IMR-90 (cell line): ENCODE measurements around the gene USP20. TPM values are rescaled to one million over a fixed set of nuclear protein-coding genes. Genes with fewer than 3 reads are reported as not detected.

Experiments used
- ATAC-seq: fragments of 200-7000 bp; cut with Tn5 transposase; 2 replicates; pipeline ENCODE4 v1.9.1; 2020; ENCODE audit warnings: low read depth, mild to moderate bottlenecking, moderate library complexity
- BruUV-seq: library from RNA; stranded (reverse); fragments of 400-500 nt; replicated peaks from 2 replicates; lab custom pipeline; 2021; lab: Mats Ljungman, UMichigan
- CTCF ChIA-PET: fragments of 300-600 bp; formaldehyde crosslinking; extraction: SDS; loops from one replicate; lab custom pipeline; 2021; ENCODE audit warnings: antibody characterized with exemption; lab: Yijun Ruan, JAX
- POLR2A ChIA-PET: fragments of 300-600 bp; sonication (Branson Sonifier 250); formaldehyde crosslinking; loops from one replicate; lab custom pipeline; 2022; ENCODE audit warnings: antibody characterized with exemption; ENCODE audit not compliant: unreplicated experiment; lab: Charles Lee
- DNase-seq: peaks from one replicate; pipeline ENCODE4 v3.0.0; 2013
- H2AFZ ChIP-seq: replicated peaks from 2 replicates; pipeline ENCODE3; 2013; ENCODE audit warnings: low read length, mild to moderate bottlenecking; ENCODE audit not compliant: poor library complexity
- H2AK5ac ChIP-seq: 2 replicates; pipeline ENCODE4 v1.6.1; 2013; ENCODE audit warnings: low read depth, low read length, inconsistent platforms
- H2AK9ac ChIP-seq: replicated peaks from 2 replicates; pipeline ENCODE3; 2013; ENCODE audit warnings: mild to moderate bottlenecking, low read depth, low read length, moderate library complexity; ENCODE audit not compliant: poor library complexity
- H2BK120ac ChIP-seq: 2 replicates; pipeline ENCODE4 v1.6.1; 2013; ENCODE audit warnings: low read depth, low read length, inconsistent platforms
- H2BK15ac ChIP-seq: 3 replicates; pipeline ENCODE4 v1.6.1; 2013; ENCODE audit warnings: low read depth, low read length, inconsistent platforms
- H2BK20ac ChIP-seq: 2 replicates; pipeline ENCODE4 v1.6.1; 2013; ENCODE audit warnings: low read depth, mild to moderate bottlenecking, inconsistent platforms, low read length, moderate library complexity
- H2BK5ac ChIP-seq: 2 replicates; pipeline ENCODE4 v1.6.1; 2013; ENCODE audit warnings: mild to moderate bottlenecking, low read depth, low read length, inconsistent platforms; ENCODE audit not compliant: poor library complexity, severe bottlenecking
- H3K14ac ChIP-seq: replicated peaks from 2 replicates; pipeline ENCODE4 v1.6.1; 2013; ENCODE audit warnings: low read depth, low read length, inconsistent platforms
- H3K18ac ChIP-seq: 2 replicates; pipeline ENCODE4 v1.6.1; 2013; ENCODE audit warnings: low read depth, low read length, control low read depth
- H3K23ac ChIP-seq: 2 replicates; pipeline ENCODE4 v1.6.1; 2013; ENCODE audit warnings: low read depth, low read length, inconsistent platforms
- H3K27ac ChIP-seq: 2 replicates; pipeline ENCODE4 v1.5.1; 2013; ENCODE audit warnings: mild to moderate bottlenecking, control low read depth, low read length; ENCODE audit not compliant: insufficient read depth
- H3K27me3 ChIP-seq: 2 replicates; pipeline ENCODE4 v1.6.1; 2013; ENCODE audit warnings: low read length; ENCODE audit not compliant: control insufficient read depth, insufficient read depth
- H3K36me3 ChIP-seq: 2 replicates; pipeline ENCODE4 v1.6.1; 2013; ENCODE audit warnings: low read length, mixed read lengths; ENCODE audit not compliant: control insufficient read depth, insufficient read depth
- H3K4ac ChIP-seq: 2 replicates; pipeline ENCODE4 v1.6.1; 2013; ENCODE audit warnings: low read depth, low read length, inconsistent platforms
- H3K4me1 ChIP-seq: 2 replicates; pipeline ENCODE4 v1.6.1; 2013; ENCODE audit warnings: low read length, mixed read lengths; ENCODE audit not compliant: control insufficient read depth, insufficient read depth
- H3K4me2 ChIP-seq: 2 replicates; pipeline ENCODE4 v1.6.1; 2013; ENCODE audit warnings: low read depth, mild to moderate bottlenecking, control low read depth, low read length, moderate library complexity
- H3K4me3 ChIP-seq: 2 replicates; pipeline ENCODE4 v1.5.1; 2013; ENCODE audit warnings: low read depth, mild to moderate bottlenecking, control low read depth, low read length, moderate library complexity; ENCODE audit not compliant: insufficient read depth
- H3K56ac ChIP-seq: 2 replicates; pipeline ENCODE4 v1.6.1; 2013; ENCODE audit warnings: low read length, inconsistent platforms; ENCODE audit not compliant: insufficient read depth; ENCODE audit errors: extremely low read depth
- H3K79me1 ChIP-seq, 2 experiments: 2 replicates each; pipeline ENCODE4 v1.6.1; 2013; ENCODE audit warnings: low read length in 2 of 2, inconsistent platforms in 1 of 2, low read depth in 1 of 2
- H3K9ac ChIP-seq: 2 replicates; pipeline ENCODE4 v1.6.1; 2013; ENCODE audit warnings: low read depth, low read length, control low read depth
- H3K9me1 ChIP-seq: 2 replicates; pipeline ENCODE4 v1.6.1; 2013; ENCODE audit warnings: low read length, inconsistent platforms; ENCODE audit not compliant: insufficient read depth
- H3K9me3 ChIP-seq: 2 replicates; pipeline ENCODE4 v1.6.1; 2013; ENCODE audit warnings: low read length; ENCODE audit not compliant: control insufficient read depth, insufficient read depth
- H4K20me1 ChIP-seq: 2 replicates; pipeline ENCODE4 v1.6.1; 2013; ENCODE audit warnings: low read length, inconsistent platforms; ENCODE audit not compliant: insufficient read depth
- H4K5ac ChIP-seq: 2 replicates; pipeline ENCODE4 v1.6.1; 2013; ENCODE audit warnings: mild to moderate bottlenecking, low read depth, low read length, control low read depth
- H4K8ac ChIP-seq, 2 experiments: 2 replicates each; pipeline ENCODE4 v1.6.1; 2013; ENCODE audit warnings: low read depth in 2 of 2, low read length in 2 of 2, control low read depth in 1 of 2, inconsistent platforms in 1 of 2
- H4K91ac ChIP-seq: 2 replicates; pipeline ENCODE4 v1.6.1; 2013; ENCODE audit warnings: low read depth, low read length, inconsistent platforms; ENCODE audit not compliant: insufficient read depth
- BHLHE40 ChIP-seq: fragments of 150-350 bp; IDR thresholded peaks from 2 replicates; pipeline ENCODE4 v1.6.1; 2016; ENCODE audit warnings: mild to moderate bottlenecking, low read depth, low read length
- CEBPB ChIP-seq: IDR thresholded peaks from 2 replicates; pipeline ENCODE4 v1.6.1; 2012; ENCODE audit warnings: low read depth, low read length, improper control_type of control experiment
- CHD1 ChIP-seq: IDR thresholded peaks from 2 replicates; pipeline ENCODE4 v1.6.1; 2012; ENCODE audit warnings: low read depth, low read length, improper control_type of control experiment
- ELK1 ChIP-seq: fragments of 150-350 bp; IDR thresholded peaks from 2 replicates; pipeline ENCODE4 v1.6.1; 2016; ENCODE audit warnings: low read depth, mild to moderate bottlenecking, low read length, moderate library complexity, borderline replicate concordance
- FOS ChIP-seq: fragments of 150-350 bp; IDR thresholded peaks from 2 replicates; pipeline ENCODE4 v1.6.1; 2016; ENCODE audit warnings: low read depth, low read length
- MAFK ChIP-seq: IDR thresholded peaks from 2 replicates; pipeline ENCODE4 v1.6.1; 2012; ENCODE audit warnings: low read depth, low read length, improper control_type of control experiment
- MAZ ChIP-seq: IDR thresholded peaks from 2 replicates; pipeline ENCODE4 v1.6.1; 2012; ENCODE audit warnings: low read depth, mild to moderate bottlenecking, low read length, improper control_type of control experiment, moderate library complexity, borderline replicate concordance
- MXI1 ChIP-seq: IDR thresholded peaks from 2 replicates; pipeline ENCODE4 v1.6.1; 2012; ENCODE audit warnings: low read depth, mild to moderate bottlenecking, low read length, moderate library complexity, borderline replicate concordance
- NFE2L2 ChIP-seq: fragments of 150-350 bp; IDR thresholded peaks from 2 replicates; pipeline ENCODE4 v1.6.1; 2016; ENCODE audit warnings: low read depth, mild to moderate bottlenecking, low read length
- POLR2A ChIP-seq: IDR thresholded peaks from 2 replicates; pipeline ENCODE4 v1.6.1; 2012; ENCODE audit warnings: mild to moderate bottlenecking, low read depth, low read length
- RAD21 ChIP-seq: IDR thresholded peaks from 2 replicates; pipeline ENCODE4 v1.6.1; 2012; ENCODE audit warnings: low read length, improper control_type of control experiment
- RFX5 ChIP-seq: IDR thresholded peaks from 2 replicates; pipeline ENCODE4 v1.8.0; 2012; ENCODE audit warnings: low read depth, mild to moderate bottlenecking, low read length, moderate library complexity
- SMC3 ChIP-seq: fragments of 150-350 bp; IDR thresholded peaks from 2 replicates; pipeline ENCODE4 v1.6.1; 2016; ENCODE audit warnings: low read depth, mild to moderate bottlenecking, antibody characterized with exemption, low read length, moderate library complexity
- USF2 ChIP-seq: fragments of 150-350 bp; IDR thresholded peaks from 2 replicates; pipeline ENCODE4 v1.6.1; 2017; ENCODE audit warnings: mild to moderate bottlenecking, antibody characterized with exemption, low read length, low read depth
- WGBS, 2 experiments: methylation state at CpG; one replicate each; pipeline versions ENCODE4 v1.1.5 to v1.1.7; 2013; ENCODE audit warnings: missing lambda C conversion rate in 2 of 2; ENCODE audit not compliant: insufficient read length in 1 of 2; ENCODE audit errors: extremely low coverage in 2 of 2; 5-methylcytosine and 5-hydroxymethylcytosine counted together
- dilution Hi-C: fragments of 300-500 bp; cut with HindIII; formaldehyde crosslinking; loops from one replicate; pipeline ENCODE4 v1.14.3; 2018; ENCODE audit warnings: low sequenced_read_pairs; ENCODE audit not compliant: unreplicated experiment
- in situ Hi-C: fragments of 300-500 bp; cut with MboI; formaldehyde crosslinking; loops from 3 replicates; pipeline ENCODE4 v1.14.3; 2019; ENCODE audit warnings: low sequenced_read_pairs, inconsistent platforms, mixed read lengths
- intact Hi-C: fragments of 100-400 bp; cut with micrococcal nuclease; formaldehyde crosslinking; loops from 2 replicates; pipeline ENCODE4 v1.10.0; 2022
- polyA plus RNA-seq, 3 experiments: library from polyadenylated mRNA; depleted of rRNA; stranded (reverse); fragments of >200 nt; gene quantifications; 2 replicates each; pipeline ENCODE4 v1.2.3, GENCODE V29; 2012; ENCODE audit warnings: low replicate concordance in 1 of 3
- total RNA-seq: library from RNA; depleted of rRNA; stranded (reverse); fragments of >200 nt; gene quantifications from 2 replicates; pipeline ENCODE4 v1.2.3, GENCODE V29; 2012

Gene USP20
- total and polyA plus RNA-seq, 2 of the 4 experiments (the other 2 are of a cell fraction), result 3.8 to 21.6 TPM

GRCh38 chr9:129919277-129919676, 84.0 kb downstream of the USP20 start:
- Histone ChIP-seq H3K4me1 (no peaks in the 10 kb centered on the region), H4K20me1 (no peaks in the 10 kb centered on the region), H3K4ac (no peak overlapping the region), H4K91ac (no peak overlapping the region), H3K27ac (no peak overlapping the region), H3K27me3 (no peaks in the 10 kb centered on the region), H3K18ac (no peak overlapping the region), H3K9ac (no peak overlapping the region), H2AK9ac (no peak overlapping the region), H3K9me1 (0 out of 2 replicates have a peak, but pooled peaks cover 3% of the 10 kb centered on the region), H4K8ac (no peak overlapping the region), H3K36me3 (peaks cover 10% of the 10 kb centered on the region), H2BK5ac (no peak overlapping the region), H2BK120ac (no peak overlapping the region), H3K14ac (no peak overlapping the region), H2BK15ac (no peak overlapping the region), H3K56ac (no peak overlapping the region), H3K79me1 (no peaks in the 10 kb centered on the region), H2BK20ac (no peak overlapping the region), H4K5ac (no peak overlapping the region), H2AFZ (no peak overlapping the region), H3K4me3 (no peak overlapping the region), H2AK5ac (no peak overlapping the region), H3K23ac (no peak overlapping the region), H3K4me2 (no peak overlapping the region), H3K9me3 (no peaks in the 10 kb centered on the region)
- CTCF ChIA-PET, result interaction anchor here (1.2 kb wide), 1 partner anchor 13 kb away, joined by 5 read pairs; no protein-coding TSS in a partner anchor
- in situ Hi-C loops (no loop called here), dilution Hi-C loops (no loop called here), intact Hi-C loops (no loop called here)
- no CpG with 5 or more reads among the region's 3 CpGs for WGBS, 2 experiments
- POLR2A ChIA-PET, result no interaction called here
- no peak for TF ChIP-seq BHLHE40
- TF ChIP-seq CEBPB, result no peak
- TF ChIP-seq RAD21, result no peak
- TF ChIP-seq POLR2A, result no peak
- no peak for TF ChIP-seq MAZ
- no peak for TF ChIP-seq SMC3
- no peak for TF ChIP-seq ELK1
- TF ChIP-seq MXI1, result no peak
- no peak for TF ChIP-seq FOS
- TF ChIP-seq USF2, result no peak
- no peak for TF ChIP-seq NFE2L2
- no peak for TF ChIP-seq MAFK
- no peak for TF ChIP-seq RFX5
- TF ChIP-seq CHD1, result no peak
- no peak for ATAC-seq
- no TSS peak for BruUV-seq
- no peak for DNase-seq
